ENCODE results near the gene PSME2.
A peak's percentile ranks its signal among the peaks of the same experiment; 100 is the strongest.

Gene PSME2

GRCh38 chr14:24139272-24139934, 7.0 kb downstream of the PSME2 start:
- DNase-seq (ENCODE audit: low read depth): no peak
- peak; percentile 24 for TF ChIP-seq CTCF (IDR thresholded peaks at IDR 0.05; ENCODE audit: low read depth, low read length, missing control alignments)
- H3K4me3 ChIP-seq (ENCODE audit: low read depth, low read length): peak overlapping the region; percentile 70

GRCh38 chr14:24138396-24139271, 7.8 kb downstream of the PSME2 start:
- no peak overlapping the region; the same call in 1 of the 2 replicates for H3K4me3 ChIP-seq (ENCODE audit: low read depth, low read length)
- no peak for TF ChIP-seq CTCF (IDR thresholded peaks at IDR 0.05; ENCODE audit: low read depth, low read length, missing control alignments)
- no peak for DNase-seq (ENCODE audit: low read depth)

GRCh38 chr14:24137529-24138395, 8.6 kb downstream of the PSME2 start:
- TF ChIP-seq CTCF (IDR thresholded peaks at IDR 0.05; ENCODE audit: low read depth, low read length, missing control alignments): no peak
- H3K4me3 ChIP-seq (ENCODE audit: low read depth, low read length): no peak overlapping the region
- no peak for DNase-seq (ENCODE audit: low read depth)

- H3K4me3 ChIP-seq (ENCODE audit: low read depth, low read length): peak overlapping the region; percentile 95
- TF ChIP-seq CTCF (IDR thresholded peaks at IDR 0.05; ENCODE audit: low read depth, low read length, missing control alignments): no peak
- no peak for DNase-seq (ENCODE audit: low read depth)
Observed at GRCh38 chr14:24136684-24137528, 9.5 kb downstream of the PSME2 start.

- no peak for TF ChIP-seq CTCF (IDR thresholded peaks at IDR 0.05; ENCODE audit: low read depth, low read length, missing control alignments)
- DNase-seq (ENCODE audit: low read depth): peak; percentile 55
- H3K4me3 ChIP-seq (ENCODE audit: low read depth, low read length): peak within 1 kb of the TSS; percentile 95
Observed at GRCh38 chr14:24135834-24136683, 10.4 kb downstream of the PSME2 start, which contains the start of gene PSME1. Gene PSME1 (plus strand): TSS chr14:24136194. CDS start chr14:24136263, 69 bp downstream.

Data from GM12864 (cell line).